HS-5 (cell line): ENCODE data around the gene NDUFA7.
"Not testable (repeated sequence)": the region's sequence is repeated elsewhere in the genome, so short reads cannot be mapped to it uniquely, and the experiment has no call there.

Experiments used
- DNase-seq: peaks from one replicate; pipeline ENCODE4 v3.0.0-alpha.2; 2012; ENCODE audit warnings: low read depth

Gene NDUFA7

GRCh38 chr19:8321067-8321985, at the start of gene NDUFA7, which contains the start of gene RPS28:
Gene NDUFA7 (minus strand): TSS chr19:8321375. CDS start chr19:8321358, 17 bp downstream.
Gene RPS28 (plus strand): TSS chr19:8321496. CDS start chr19:8321531, 35 bp downstream.
- peak; percentile 81 for DNase-seq

GRCh38 chr19:8370176-8371010, 49.2 kb upstream of the NDUFA7 start:
- no peak for DNase-seq

GRCh38 chr19:8367327-8368001, 46.3 kb upstream of the NDUFA7 start:
- DNase-seq, result no peak

DNA sequence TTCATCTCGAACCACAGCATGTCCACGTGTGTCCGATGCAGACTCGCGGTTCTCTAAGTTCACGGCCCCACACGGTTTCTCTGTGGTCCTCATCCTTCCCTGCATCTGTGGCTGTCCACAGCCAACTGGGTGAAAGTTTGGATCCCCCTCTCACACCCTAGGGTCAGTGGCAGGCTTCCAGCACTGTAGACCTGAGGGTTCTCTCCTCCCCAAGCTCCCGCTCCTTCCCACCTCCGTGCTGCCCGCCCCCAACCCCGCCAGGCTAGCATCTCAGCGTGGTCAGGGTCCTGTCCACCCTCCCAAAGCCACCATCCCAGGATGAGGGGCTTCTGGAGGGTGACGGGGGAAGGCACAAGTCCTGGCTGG, 45.8 kb upstream of the NDUFA7 start:
- DNase-seq, result no peak

GRCh38 chr19:8366121-8366581, 45.0 kb upstream of the NDUFA7 start:
- DNase-seq, result no peak

GRCh38 chr19:8363803-8364771, 42.9 kb upstream of the NDUFA7 start, which contains the start of gene ANGPTL4:
Gene ANGPTL4 (plus strand): TSS chr19:8364155. CDS start chr19:8364322, 167 bp downstream.
- peak; percentile 18 for DNase-seq

DNA sequence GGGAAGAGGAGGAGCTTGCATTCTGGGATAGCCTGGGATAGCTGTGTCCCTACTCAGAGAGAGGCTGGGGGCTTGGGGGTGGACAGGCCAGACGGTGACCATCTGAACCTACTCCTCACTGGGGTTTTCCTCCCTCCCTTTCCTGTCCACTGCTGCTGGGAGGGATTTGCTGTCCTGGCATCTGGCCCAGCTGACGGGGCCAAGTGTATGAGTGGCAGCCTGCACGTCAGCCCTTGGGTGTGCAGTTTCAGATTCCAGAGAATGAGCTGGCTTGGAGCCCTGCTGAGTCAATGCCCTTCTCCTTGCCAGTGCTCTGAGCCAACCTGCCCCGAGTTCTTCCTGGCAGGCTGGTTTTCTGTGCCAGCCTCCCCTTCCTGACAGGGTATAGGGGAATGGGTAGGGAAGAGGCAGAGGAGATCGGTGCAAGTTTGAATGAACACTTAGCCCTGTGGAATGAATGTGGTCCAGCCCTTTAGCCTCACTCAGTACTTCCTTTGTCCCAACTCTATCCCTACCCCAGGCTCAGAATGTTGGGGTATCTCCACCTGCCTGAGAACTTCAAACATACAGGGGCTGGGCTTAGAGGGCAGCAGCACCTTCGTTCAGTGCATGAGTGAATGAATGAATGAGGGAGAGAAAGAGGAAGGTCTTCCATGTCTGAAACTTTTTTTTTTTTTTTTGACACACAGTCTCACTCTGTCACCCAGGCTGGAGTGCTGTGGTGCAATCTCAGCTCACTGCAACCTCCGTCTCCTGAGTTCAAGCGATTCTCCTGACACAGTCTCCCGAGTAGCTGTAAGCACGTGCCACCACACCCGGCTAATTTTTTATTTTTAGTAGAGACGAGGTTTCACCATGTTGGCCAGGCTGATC, 41.0 kb upstream of the NDUFA7 start:
- DNase-seq, result peak; percentile 97

DNA sequence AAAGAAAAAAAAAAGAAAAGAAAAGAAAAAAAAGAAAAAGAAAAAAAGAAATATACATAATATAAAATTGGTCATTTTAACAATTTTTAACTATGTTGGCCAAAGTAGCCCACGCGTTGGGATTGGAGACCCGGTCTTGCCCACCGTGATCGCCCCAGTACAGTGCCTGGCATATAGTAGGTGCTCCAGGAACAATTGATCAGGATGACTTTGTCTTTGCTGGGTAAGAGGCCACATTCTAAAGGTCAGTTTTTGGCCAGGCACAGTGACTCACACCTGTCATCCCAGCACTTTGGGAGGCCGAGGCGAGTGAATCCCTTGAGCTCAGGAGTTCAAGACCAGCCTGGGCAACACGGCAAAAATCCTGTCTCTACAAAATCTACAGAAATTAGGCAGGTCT, 39.0 kb upstream of the NDUFA7 start:
- DNase-seq, result no peak

DNA sequence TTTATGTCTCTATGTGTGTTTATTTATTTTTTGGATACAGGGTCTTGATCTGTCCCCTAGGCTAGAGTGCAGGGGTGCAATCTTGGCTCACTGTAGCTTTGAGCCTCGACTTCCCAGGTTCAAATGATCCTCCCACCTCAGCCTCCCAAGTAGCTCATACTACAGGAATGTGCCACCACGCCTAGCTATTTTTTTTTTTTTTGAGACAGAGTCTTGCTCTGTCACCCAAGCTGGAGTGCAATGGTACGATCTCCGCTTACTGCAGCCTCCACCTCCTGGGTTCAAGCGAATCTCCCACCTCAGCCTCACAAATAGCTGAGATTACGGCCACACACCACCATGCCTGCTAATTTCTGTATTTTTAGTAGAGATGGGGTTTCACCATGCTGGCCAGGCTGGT, 37.8 kb upstream of the NDUFA7 start:
- no peak for DNase-seq

GRCh38 chr19:8357007-8357521, 35.9 kb upstream of the NDUFA7 start:
- no peak for DNase-seq

- DNase-seq, result peak; percentile 97
Observed at GRCh38 chr19:8355631-8356402, 34.6 kb upstream of the NDUFA7 start.

DNA sequence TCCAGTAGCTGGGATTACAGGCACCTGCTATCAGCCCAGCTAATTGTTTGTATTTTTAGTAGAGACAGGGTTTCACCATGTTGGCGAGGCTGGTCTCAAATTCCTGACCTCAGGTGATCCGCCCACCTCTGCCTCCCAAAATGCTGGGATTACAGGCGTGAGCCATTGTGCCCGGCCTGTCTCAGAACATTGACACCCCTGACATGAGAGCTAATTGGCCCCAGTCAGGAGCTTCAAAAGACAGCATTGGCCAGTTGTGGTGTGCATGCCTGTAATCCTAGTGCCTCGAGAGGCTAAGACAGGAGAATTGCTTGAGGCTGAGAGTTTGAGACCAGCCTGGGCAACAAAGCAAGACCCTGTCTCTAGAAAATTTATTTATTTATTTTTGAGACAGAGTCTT, 31.7 kb upstream of the NDUFA7 start:
- not testable (repeated sequence) for DNase-seq

DNA sequence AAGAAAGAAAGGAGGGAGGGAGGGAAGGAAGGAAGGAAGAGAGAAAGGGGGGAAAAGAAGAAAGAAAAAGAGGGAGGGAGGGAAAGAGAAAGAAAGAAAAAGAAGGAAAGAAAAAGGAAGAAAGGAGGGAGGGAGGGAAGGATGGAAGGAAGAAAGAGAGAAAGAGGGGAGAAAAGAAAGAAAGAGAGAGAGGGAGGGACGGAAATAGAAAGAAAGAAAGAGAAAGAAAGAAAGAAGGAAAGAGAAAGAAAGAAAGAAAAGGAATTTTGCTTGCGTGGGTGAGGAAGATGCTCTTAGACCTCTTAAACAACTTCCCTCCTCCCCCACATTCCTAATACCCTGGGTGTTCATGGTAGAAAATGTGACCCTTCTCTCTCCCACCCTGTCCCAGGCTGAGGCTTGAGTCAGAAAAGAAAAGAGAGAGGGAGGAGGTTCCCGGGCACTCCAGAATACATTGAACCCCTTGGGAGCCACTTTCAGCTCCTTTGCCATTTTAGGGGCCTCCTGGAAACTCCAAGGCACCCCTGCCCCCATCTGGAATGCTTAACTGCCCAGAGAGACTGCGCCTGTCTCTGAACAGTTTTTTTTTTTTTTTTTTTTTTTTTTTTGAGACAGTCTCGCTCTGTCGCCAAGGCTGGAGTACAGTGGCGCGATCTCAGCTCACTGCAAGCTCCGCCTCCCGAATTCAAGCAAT, 31.1 kb upstream of the NDUFA7 start:
- DNase-seq, result no peak

DNA sequence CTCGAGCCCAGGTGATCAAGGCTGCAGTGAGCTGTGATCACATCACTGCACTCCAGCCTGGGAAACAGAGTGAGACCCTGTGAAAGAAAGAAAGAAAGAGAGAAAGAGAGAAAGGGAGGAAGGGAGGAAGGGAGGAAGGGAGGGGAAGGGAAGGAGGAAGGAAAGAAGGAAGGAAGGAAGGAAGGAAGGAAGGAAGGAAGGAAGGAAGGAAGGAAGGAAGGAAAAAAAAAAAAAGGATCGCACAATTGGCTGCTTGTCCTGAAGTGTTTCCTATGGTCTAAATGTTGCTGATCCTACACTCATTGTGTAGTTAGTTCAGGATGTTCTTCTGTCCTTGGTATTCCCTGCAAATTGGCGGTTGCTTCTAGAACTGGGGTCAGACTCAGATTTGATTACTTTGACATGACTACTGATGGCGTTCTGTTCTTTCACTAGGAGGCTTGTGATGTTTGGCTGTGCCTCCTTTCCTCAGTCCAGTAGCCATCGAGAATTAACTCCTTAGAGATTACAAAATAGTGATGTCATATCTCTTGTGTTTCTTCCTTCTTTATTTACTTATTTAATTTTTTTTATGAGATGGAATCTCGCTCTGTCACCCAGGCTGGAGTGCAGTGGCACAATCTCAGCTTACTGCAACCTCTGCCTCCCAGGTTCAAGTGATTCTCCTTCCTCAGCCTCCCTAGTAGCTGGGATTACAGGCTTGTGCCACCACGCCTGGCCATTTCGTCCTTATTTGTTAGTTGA, 28.6 kb upstream of the NDUFA7 start:
- DNase-seq, result not testable (repeated sequence)

- DNase-seq, result no peak
Observed at GRCh38 chr19:8343483-8343844, 22.3 kb upstream of the NDUFA7 start.

- no peak for DNase-seq
Observed at GRCh38 chr19:8342684-8343482, 21.7 kb upstream of the NDUFA7 start, which contains the start of gene KANK3. Gene KANK3 (minus strand): TSS chr19:8343262. CDS start chr19:8337828, 5,434 bp downstream.

- DNase-seq, result no peak
Observed at GRCh38 chr19:8342316-8342683, 21.1 kb upstream of the NDUFA7 start.
